Measurements from ENCODE around the gene PKM.
"Not testable (repeated sequence)": the region's sequence is repeated elsewhere in the genome, so short reads cannot be mapped to it uniquely, and the experiment has no call there.

PKM gene

GRCh38 chr15:72231066-72231832 is at the start of gene PKM:
PKM (minus strand) TSS chr15:72231190; CDS start chr15:72219097, 12,093 bp downstream.
- DNase-seq = peak; percentile 98

GRCh38 chr15:72280751-72281150 is 49.8 kb upstream of the PKM start:
- no peak for DNase-seq

- no peak for DNase-seq
Observed at GRCh38 chr15:72278737-72279136, 47.7 kb upstream of the PKM start.

- DNase-seq = no peak
Observed at GRCh38 chr15:72276326-72276700, 45.3 kb upstream of the PKM start.

- not testable (repeated sequence) for DNase-seq
Observed at GRCh38 chr15:72275635-72276325, 44.8 kb upstream of the PKM start.

- DNase-seq = no peak
Observed at GRCh38 chr15:72272997-72273352, 42.0 kb upstream of the PKM start.

GRCh38 chr15:72272213-72272996 is 41.4 kb upstream of the PKM start, which contains the start of gene PARP6:
PARP6 (minus strand) TSS chr15:72272554; CDS start chr15:72267477, 5,077 bp downstream.
- DNase-seq = peak; percentile 98

- DNase-seq = peak; percentile 64
Observed at GRCh38 chr15:72271895-72272212, 40.9 kb upstream of the PKM start.

GRCh38 chr15:72271221-72271620 is 40.2 kb upstream of the PKM start:
- DNase-seq = no peak

- DNase-seq = no peak
Observed at GRCh38 chr15:72269739-72270138, 38.7 kb upstream of the PKM start.

- DNase-seq = no peak
Observed at GRCh38 chr15:72265031-72265430, 34.0 kb upstream of the PKM start.

GRCh38 chr15:72252663-72253299 is 21.8 kb upstream of the PKM start:
- DNase-seq = no peak

GRCh38 chr15:72249142-72249810 is 18.3 kb upstream of the PKM start:
- DNase-seq = no peak

GRCh38 chr15:72248514-72248913 is 17.5 kb upstream of the PKM start:
- no peak for DNase-seq

- no peak for DNase-seq
Observed at GRCh38 chr15:72242775-72243370, 11.9 kb upstream of the PKM start.

- no peak for DNase-seq
Observed at GRCh38 chr15:72239652-72240051, 8.7 kb upstream of the PKM start.

- DNase-seq = no peak
Observed at GRCh38 chr15:72238586-72238985, 7.6 kb upstream of the PKM start.

- no peak for DNase-seq
Observed at GRCh38 chr15:72237853-72238224, 6.8 kb upstream of the PKM start.

- DNase-seq = no peak
Observed at GRCh38 chr15:72237029-72237852, 6.3 kb upstream of the PKM start.

- DNase-seq = no peak
Observed at GRCh38 chr15:72236381-72237003, 5.5 kb upstream of the PKM start.

GRCh38 chr15:72235298-72235697 is 4.3 kb upstream of the PKM start:
- DNase-seq = no peak
